WTC11 (cell line): Measurements from ENCODE around the gene CDC20. TPM values are rescaled to one million over a fixed set of nuclear protein-coding genes. Genes with fewer than 3 reads are reported as not detected.

Experiments used
- ATAC-seq: fragments of 200-7000 bp; cut with Tn5 transposase; 2 replicates; pipeline ENCODE4 v1.10.0; 2021; ENCODE audit warnings: mild to moderate bottlenecking, moderate library complexity
- CTCF ChIA-PET: fragments of 300-600 bp; sonication (Branson Sonifier 250); formaldehyde crosslinking; loops from one replicate; lab custom pipeline; 2021; ENCODE audit warnings: antibody characterized with exemption; lab: Charles Lee
- POLR2A ChIA-PET: fragments of 350-600 bp; sonication (Branson Sonifier 250); formaldehyde crosslinking; loops from one replicate; lab custom pipeline; 2021; ENCODE audit warnings: antibody characterized with exemption; lab: Charles Lee
- DNase-seq: peaks from one replicate; pipeline ENCODE4 v3.0.0; 2021; ENCODE audit warnings: low spot score
- H3K27ac Mint-ChIP-seq: 2 replicates; pipeline ENCODE4 v1.8.0; 2021; ENCODE audit warnings: mixed read lengths
- H3K27me3 Mint-ChIP-seq: 2 replicates; pipeline ENCODE4 v1.8.0; 2021; ENCODE audit warnings: low read depth, mild to moderate bottlenecking, moderate library complexity, mixed read lengths
- H3K36me3 Mint-ChIP-seq: 2 replicates; pipeline ENCODE4 v1.8.0; 2021; ENCODE audit warnings: mixed read lengths
- H3K4me1 Mint-ChIP-seq: 2 replicates; pipeline ENCODE4 v1.8.0; 2022; ENCODE audit warnings: mixed read lengths
- H3K4me3 Mint-ChIP-seq: 2 replicates; pipeline ENCODE4 v1.8.0; 2021; ENCODE audit warnings: mild to moderate bottlenecking, moderate library complexity, mixed read lengths
- H3K9me3 Mint-ChIP-seq: 2 replicates; pipeline ENCODE4 v1.8.0; 2021; ENCODE audit warnings: mixed read lengths
- AFF4 ChIP-seq: sonication (generic); formaldehyde crosslinking; IDR thresholded peaks from 2 replicates; pipeline ENCODE4 v1.8.1; 2023; ENCODE audit warnings: mild to moderate bottlenecking, missing genetic modification reagents, borderline replicate concordance
- ATF2 ChIP-seq: sonication (generic); formaldehyde crosslinking; IDR thresholded peaks from 2 replicates; pipeline ENCODE4 v1.8.1; 2022; ENCODE audit warnings: low read depth, missing genetic modification reagents, borderline replicate concordance
- ATF3 ChIP-seq: sonication (generic); formaldehyde crosslinking; conservative IDR thresholded peaks from 2 replicates; pipeline ENCODE4 v1.8.1; 2022; ENCODE audit warnings: mild to moderate bottlenecking, missing genetic modification reagents
- ATF6 ChIP-seq: sonication (generic); formaldehyde crosslinking; IDR thresholded peaks from 2 replicates; pipeline ENCODE4 v1.8.1; 2023; ENCODE audit warnings: mild to moderate bottlenecking, missing genetic modification reagents
- E2F1 ChIP-seq: sonication (generic); formaldehyde crosslinking; IDR thresholded peaks from 2 replicates; pipeline ENCODE4 v1.8.0; 2022; ENCODE audit warnings: mild to moderate bottlenecking, missing genetic modification reagents
- EMX1 ChIP-seq: fragments of 250-450 bp; sonication (Bioruptor Pico); IDR thresholded peaks from 2 replicates; pipeline ENCODE4 v1.8.0; 2021; ENCODE audit warnings: mild to moderate bottlenecking
- ETV6 ChIP-seq: sonication (generic); formaldehyde crosslinking; IDR thresholded peaks from 2 replicates; pipeline ENCODE4 v1.8.1; 2022; ENCODE audit warnings: mild to moderate bottlenecking, missing genetic modification reagents
- NFATC4 ChIP-seq: fragments of 250-450 bp; sonication (Bioruptor Pico); IDR thresholded peaks from 2 replicates; pipeline ENCODE4 v1.9.0; 2021; ENCODE audit warnings: mild to moderate bottlenecking
- NR1H2 ChIP-seq: sonication (generic); formaldehyde crosslinking; IDR thresholded peaks from 2 replicates; pipeline ENCODE4 v1.9.0; 2021; ENCODE audit warnings: mild to moderate bottlenecking, moderate library complexity, missing genetic modification reagents
- PREB ChIP-seq: sonication (generic); formaldehyde crosslinking; IDR thresholded peaks from 2 replicates; pipeline ENCODE4 v1.8.1; 2022; ENCODE audit warnings: mild to moderate bottlenecking, missing genetic modification reagents, moderate library complexity, borderline replicate concordance
- SOX15 ChIP-seq: fragments of 250-450 bp; sonication (Bioruptor Pico); IDR thresholded peaks from 2 replicates; pipeline ENCODE4 v1.9.0; 2021; ENCODE audit warnings: mild to moderate bottlenecking
- TEAD4 ChIP-seq: sonication (generic); formaldehyde crosslinking; IDR thresholded peaks from 2 replicates; pipeline ENCODE4 v1.8.0; 2022; ENCODE audit warnings: mild to moderate bottlenecking, missing genetic modification reagents
- TP53 ChIP-seq: sonication (generic); formaldehyde crosslinking; IDR thresholded peaks from 2 replicates; pipeline ENCODE4 v1.8.1; 2023; ENCODE audit warnings: mild to moderate bottlenecking, missing genetic modification reagents
- ZMAT4 ChIP-seq: fragments of 250-450 bp; sonication (Bioruptor Pico); IDR thresholded peaks from 2 replicates; pipeline ENCODE4 v1.9.0; 2021; ENCODE audit warnings: mild to moderate bottlenecking
- ZNF121 ChIP-seq: sonication (generic); formaldehyde crosslinking; IDR thresholded peaks from 2 replicates; pipeline ENCODE4 v1.8.0; 2023; ENCODE audit warnings: missing genetic modification reagents
- ZNF138 ChIP-seq: sonication (generic); formaldehyde crosslinking; conservative IDR thresholded peaks from 2 replicates; pipeline ENCODE4 v1.8.1; 2022; ENCODE audit warnings: mild to moderate bottlenecking, moderate library complexity, missing genetic modification reagents
- ZNF416 ChIP-seq: fragments of 250-450 bp; sonication (Bioruptor Pico); IDR thresholded peaks from 2 replicates; pipeline ENCODE4 v1.9.0; 2021; ENCODE audit warnings: mild to moderate bottlenecking, inconsistent platforms
- ZNF423 ChIP-seq: fragments of 250-450 bp; sonication (Bioruptor Pico); IDR thresholded peaks from 2 replicates; pipeline ENCODE4 v2.1.2; 2022; ENCODE audit warnings: mild to moderate bottlenecking, moderate library complexity
- ZNF512 ChIP-seq: sonication (generic); formaldehyde crosslinking; IDR thresholded peaks from 2 replicates; pipeline ENCODE4 v1.8.1; 2022; ENCODE audit warnings: missing genetic modification reagents, borderline replicate concordance
- ZNF532 ChIP-seq: fragments of 250-450 bp; sonication (Bioruptor Pico); IDR thresholded peaks from 2 replicates; pipeline ENCODE4 v1.9.0; 2021; ENCODE audit warnings: mild to moderate bottlenecking, borderline replicate concordance
- total RNA-seq: library from RNA; stranded (reverse); gene quantifications from 3 replicates; pipeline ENCODE4 v1.2.3, GENCODE V29; 2021

Gene CDC20
- total RNA-seq, 1 experiment from 2014 or later: 280 TPM

GRCh38 chr1:43312663-43313515, 45.9 kb upstream of the CDC20 start:
- ATAC-seq: no peak
- no peaks in the 10 kb centered on the region for H3K9me3 Mint-ChIP-seq
- CTCF ChIA-PET: interaction anchor here (1.5 to 1.6 kb wide), 3 partner anchors 28 to 86 kb away, joined by 3 to 5 read pairs (median 3); partner anchors contain the start of genes C1orf210 and CDC20
- TF ChIP-seq E2F1 (CRISPR knock-in tag) (no peak), AFF4 (no peak), NFATC4 (no peak), EMX1 (CRISPR knock-in tag) (no peak), ATF3 (CRISPR knock-in tag) (no peak), ATF2 (no peak), ATF6 (CRISPR knock-in tag) (no peak), ZNF512 (no peak), ETV6 (no peak), TEAD4 (CRISPR knock-in tag) (no peak), ZMAT4 (CRISPR knock-in tag) (no peak), NR1H2 (CRISPR knock-in tag) (no peak), SOX15 (no peak), ZNF138 (CRISPR knock-in tag) (no peak), ZNF532 (CRISPR knock-in tag) (no peak), PREB (no peak), TP53 (no peak), ZNF416 (CRISPR knock-in tag) (no peak), ZNF423 (CRISPR knock-in tag) (no peak), ZNF121 (no peak)
- TF ChIP-seq, all 79 proteins: peak for 0
- POLR2A ChIA-PET: no interaction called here
- Mint-ChIP-seq H3K27ac (no peak overlapping the region), H3K36me3 (no peaks in the 10 kb centered on the region), H3K27me3 (no peaks in the 10 kb centered on the region; the same call in 1 of the 2 replicates), H3K4me3 (no peak overlapping the region), H3K4me1 (peaks cover 3% of the 10 kb centered on the region)
- DNase-seq: no peak
